Measurements from ENCODE around the gene TGFBR3L. TPM values are rescaled to one million over a fixed set of nuclear protein-coding genes. Genes with fewer than 3 reads are reported as not detected.

Gene TGFBR3L
- total RNA-seq, 1 experiment from 2014 or later = not detected

Other genes with a start within 250 kb of the TGFBR3L start
- gene RETN, start 245.8 kb upstream of the TGFBR3L start, total RNA-seq (2014; rRNA removed; shearing (Covaris generic)) = not detected in 2 replicates
- gene MCEMP1, start 237.7 kb upstream of the TGFBR3L start, total RNA-seq (2014; rRNA removed; shearing (Covaris generic)) = not detected in 2 replicates
- gene TRAPPC5, start 234.0 kb upstream of the TGFBR3L start, total RNA-seq (2014; rRNA removed; shearing (Covaris generic)) = 131 and 153 TPM in 2 replicates
- not detected in 2 replicates for gene FCER2, start 212.7 kb upstream of the TGFBR3L start, total RNA-seq (2014; rRNA removed; shearing (Covaris generic))
- gene CLEC4G, start 182.7 kb upstream of the TGFBR3L start, total RNA-seq (2014; rRNA removed; shearing (Covaris generic)) = not detected in 2 replicates
- not detected in 2 replicates for gene CD209, start 167.3 kb upstream of the TGFBR3L start, total RNA-seq (2014; rRNA removed; shearing (Covaris generic))
- not detected in 2 replicates for gene CLEC4M, start 151.6 kb upstream of the TGFBR3L start, total RNA-seq (2014; rRNA removed; shearing (Covaris generic))
- gene EVI5L, start 84.6 kb upstream of the TGFBR3L start, total RNA-seq (2014; rRNA removed; shearing (Covaris generic)) = 19.0 and 24.5 TPM in 2 replicates
- 0.03 and 0.49 TPM in 2 replicates for gene PRR36, start 40.4 kb upstream of the TGFBR3L start, total RNA-seq (2014; rRNA removed; shearing (Covaris generic))
- 0.49 TPM in 1 of 2 replicates, not detected in the other for gene LRRC8E, start 26.3 kb upstream of the TGFBR3L start, total RNA-seq (2014; rRNA removed; shearing (Covaris generic))
- gene MAP2K7, start 11.0 kb upstream of the TGFBR3L start, total RNA-seq (2014; rRNA removed; shearing (Covaris generic)) = 14.2 and 16.2 TPM in 2 replicates
- 35.1 and 37.8 TPM in 2 replicates for gene SNAPC2, start 5.5 kb downstream of the TGFBR3L start, total RNA-seq (2014; rRNA removed; shearing (Covaris generic))
- gene CTXN1, start 11.3 kb downstream of the TGFBR3L start, total RNA-seq (2014; rRNA removed; shearing (Covaris generic)) = 27.0 and 27.3 TPM in 2 replicates
- gene TIMM44, start 28.8 kb downstream of the TGFBR3L start, total RNA-seq (2014; rRNA removed; shearing (Covaris generic)) = 100 and 168 TPM in 2 replicates
- gene ELAVL1, start 90.8 kb downstream of the TGFBR3L start, total RNA-seq (2014; rRNA removed; shearing (Covaris generic)) = 83.9 and 102 TPM in 2 replicates
- gene CCL25, start 137.9 kb downstream of the TGFBR3L start, total RNA-seq (2014; rRNA removed; shearing (Covaris generic)) = 16.2 and 19.6 TPM in 2 replicates
- 0.55 and 0.81 TPM in 2 replicates for gene FBN3, start 234.8 kb downstream of the TGFBR3L start, total RNA-seq (2014; rRNA removed; shearing (Covaris generic))

Data from G401 (cell line).